ENCODE measurements around the gene DCPS.
A peak's percentile ranks its signal among the peaks of the same experiment; 100 is the strongest.

Gene DCPS

DNA sequence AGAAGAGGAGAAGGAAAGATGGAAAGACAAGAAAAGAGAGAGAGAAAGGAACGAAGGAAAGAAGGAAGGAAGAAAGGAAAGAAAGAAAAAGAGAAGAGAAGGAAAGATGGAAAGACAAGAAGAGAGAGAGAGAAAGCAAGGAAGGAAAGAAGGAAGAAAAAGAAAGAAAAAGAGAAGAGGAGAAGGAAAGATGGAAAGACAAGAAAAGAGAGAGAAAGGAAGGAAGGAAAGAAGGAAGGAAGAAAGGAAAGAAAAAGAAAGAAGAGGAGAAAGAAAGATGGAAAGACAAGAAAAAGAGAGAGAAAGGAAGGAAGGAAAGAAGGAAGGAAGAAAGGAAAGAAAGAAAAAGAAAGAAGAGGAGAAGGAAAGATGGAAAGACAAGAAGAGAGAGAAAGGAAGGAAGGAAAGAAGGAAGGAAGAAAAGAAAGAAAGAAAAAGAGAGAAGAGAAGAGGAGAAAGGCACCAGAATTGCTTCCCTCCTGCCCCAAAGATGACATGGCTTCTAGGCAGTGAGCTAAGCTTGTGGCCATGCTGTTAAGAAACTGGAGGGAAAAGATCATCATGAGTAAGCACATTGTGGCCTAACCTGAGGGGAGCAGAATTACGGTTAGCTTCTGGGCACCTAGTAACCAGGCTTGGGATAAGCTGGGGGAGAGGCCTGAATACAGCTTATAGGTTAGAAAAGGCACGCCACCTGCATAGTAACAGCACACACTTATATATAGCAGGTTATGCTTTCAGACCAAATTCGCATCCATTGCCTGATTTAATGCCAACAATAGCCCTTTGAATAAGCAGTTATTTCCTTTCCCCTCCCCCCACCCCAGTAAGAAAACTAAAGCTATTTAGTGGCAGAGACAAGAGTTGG lies 49.3 kb downstream of the DCPS start:
- Mint-ChIP-seq H3K36me3 (ENCODE audit: low read depth) (peaks cover 19% of the 10 kb centered on the region), H3K4me3 (peak overlapping the region; percentile 69), H3K27ac (peak overlapping the region; percentile 85), H3K4me1 (peaks cover 67% of the 10 kb centered on the region), H3K27me3 (ENCODE audit: low read depth, poor library complexity) (peaks cover 3% of the 10 kb centered on the region), H3K9me3 (no peaks in the 10 kb centered on the region)
- DNase-seq: no peak
- TF ChIP-seq, protein P1, sequence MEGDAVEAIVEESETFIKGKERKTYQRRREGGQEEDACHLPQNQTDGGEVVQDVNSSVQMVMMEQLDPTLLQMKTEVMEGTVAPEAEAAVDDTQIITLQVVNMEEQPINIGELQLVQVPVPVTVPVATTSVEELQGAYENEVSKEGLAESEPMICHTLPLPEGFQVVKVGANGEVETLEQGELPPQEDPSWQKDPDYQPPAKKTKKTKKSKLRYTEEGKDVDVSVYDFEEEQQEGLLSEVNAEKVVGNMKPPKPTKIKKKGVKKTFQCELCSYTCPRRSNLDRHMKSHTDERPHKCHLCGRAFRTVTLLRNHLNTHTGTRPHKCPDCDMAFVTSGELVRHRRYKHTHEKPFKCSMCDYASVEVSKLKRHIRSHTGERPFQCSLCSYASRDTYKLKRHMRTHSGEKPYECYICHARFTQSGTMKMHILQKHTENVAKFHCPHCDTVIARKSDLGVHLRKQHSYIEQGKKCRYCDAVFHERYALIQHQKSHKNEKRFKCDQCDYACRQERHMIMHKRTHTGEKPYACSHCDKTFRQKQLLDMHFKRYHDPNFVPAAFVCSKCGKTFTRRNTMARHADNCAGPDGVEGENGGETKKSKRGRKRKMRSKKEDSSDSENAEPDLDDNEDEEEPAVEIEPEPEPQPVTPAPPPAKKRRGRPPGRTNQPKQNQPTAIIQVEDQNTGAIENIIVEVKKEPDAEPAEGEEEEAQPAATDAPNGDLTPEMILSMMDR (IDR thresholded peaks at IDR 0.05): no peak

DNA sequence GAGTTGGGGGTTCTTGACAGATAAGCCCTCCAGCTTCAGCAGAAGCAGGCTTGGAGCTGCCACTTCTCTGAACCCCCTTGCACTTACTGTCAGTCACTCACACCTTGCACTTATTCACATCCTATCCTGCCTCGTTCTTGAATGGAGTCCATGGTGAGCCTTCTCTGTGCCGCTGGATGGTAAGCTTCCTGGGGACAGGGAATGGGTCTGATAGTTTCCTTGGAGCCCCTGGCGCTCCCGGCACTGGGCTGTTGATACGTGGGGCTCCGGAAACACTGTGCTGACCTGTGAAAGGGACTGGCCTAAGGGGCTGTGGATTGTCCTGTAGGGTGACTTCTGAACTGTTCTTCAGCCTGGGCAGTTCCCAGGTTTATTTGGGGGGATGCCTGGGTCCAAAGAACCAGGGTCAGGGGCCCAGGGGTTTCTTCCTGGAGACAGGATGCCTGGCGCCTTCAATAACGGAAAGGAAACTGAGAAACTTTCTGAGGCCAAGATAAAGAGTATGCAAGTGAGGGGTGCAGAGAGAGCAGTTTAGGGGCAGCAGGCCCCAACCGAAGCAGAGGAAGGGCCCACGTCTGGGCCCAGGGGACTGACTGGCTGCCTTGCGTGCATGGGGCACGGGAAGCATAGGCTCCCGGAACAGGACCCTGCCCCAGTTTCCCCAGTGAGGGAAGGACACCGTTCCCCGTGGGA lies 50.9 kb downstream of the DCPS start:
- Mint-ChIP-seq H3K27ac (no peak overlapping the region), H3K27me3 (ENCODE audit: low read depth, poor library complexity) (peaks cover 3% of the 10 kb centered on the region), H3K4me1 (peaks cover 69% of the 10 kb centered on the region), H3K36me3 (ENCODE audit: low read depth) (peaks cover 10% of the 10 kb centered on the region), H3K4me3 (peak overlapping the region; percentile 93), H3K9me3 (no peaks in the 10 kb centered on the region)
- TF ChIP-seq, protein P1 (IDR thresholded peaks at IDR 0.05): no peak
- no peak for DNase-seq

- H3K36me3 Mint-ChIP-seq (ENCODE audit: low read depth): peaks cover 8% of the 10 kb centered on the region
- H3K4me3 Mint-ChIP-seq: peak within 1 kb of the TSS; percentile 93
- DNase-seq: peak; percentile 93
- TF ChIP-seq, protein P1 (IDR thresholded peaks at IDR 0.05): no peak
- H3K27ac Mint-ChIP-seq: no peak within 1 kb of the TSS
- no peaks in the 10 kb centered on the region for H3K9me3 Mint-ChIP-seq
- H3K4me1 Mint-ChIP-seq: peaks cover 74% of the 10 kb centered on the region
- peaks cover 3% of the 10 kb centered on the region for H3K27me3 Mint-ChIP-seq (ENCODE audit: low read depth, poor library complexity)
These were observed 51.6 kb downstream of the DCPS start, which contains the start of gene ST3GAL4 for GRCh38 chr11:126355324-126355925. Gene ST3GAL4, plus strand, starts transcription at chr11:126355686. Its CDS starts 50,470 bp downstream, at chr11:126406156.

DNA sequence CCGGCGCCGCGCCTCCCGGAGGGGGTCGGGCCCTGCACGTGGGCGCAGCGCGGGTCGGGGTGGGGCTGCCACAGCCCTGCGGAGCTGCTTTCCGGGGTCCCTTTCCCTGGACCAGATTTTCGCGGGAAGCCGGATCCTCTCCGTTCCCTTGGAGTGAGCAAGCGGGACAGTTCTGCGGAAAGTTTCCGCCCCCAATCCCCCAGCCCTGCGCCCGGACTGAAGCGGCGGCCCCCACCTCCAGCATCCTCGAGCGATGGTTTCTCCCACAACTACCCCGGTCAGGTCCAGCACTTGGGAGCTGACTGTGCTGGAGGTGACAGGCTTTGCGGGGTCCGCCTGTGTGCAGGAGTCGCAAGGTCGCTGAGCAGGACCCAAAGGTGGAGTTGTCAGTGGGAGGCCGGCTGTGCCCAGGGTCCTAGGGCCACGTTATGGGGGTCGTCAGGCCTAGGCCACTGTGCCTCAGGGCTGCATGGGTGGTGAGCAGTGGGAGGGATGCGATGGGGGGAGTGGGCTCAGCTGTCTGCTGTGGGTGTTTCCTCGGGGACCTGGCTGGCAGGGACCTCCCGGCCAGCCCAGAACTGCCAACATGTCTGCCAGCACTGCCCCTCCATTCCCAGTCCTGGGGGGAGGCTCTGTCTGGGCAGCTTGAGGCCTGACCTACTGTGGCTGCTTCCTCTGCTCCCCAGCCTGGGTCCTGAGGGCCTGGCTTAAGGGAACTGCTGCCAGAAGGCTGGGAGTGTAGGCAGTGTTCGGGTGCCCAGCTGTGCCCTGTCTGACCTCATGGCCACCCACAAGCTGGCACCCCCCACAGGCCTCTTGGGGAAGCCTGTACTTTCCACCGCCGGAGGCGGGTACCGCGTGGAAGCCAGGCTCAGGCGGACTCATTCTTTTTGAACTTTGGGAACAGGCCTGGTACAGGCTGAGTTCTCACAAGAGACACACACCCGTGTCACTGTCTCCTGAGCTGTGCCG lies 52.4 kb downstream of the DCPS start:
- no peaks in the 10 kb centered on the region for H3K9me3 Mint-ChIP-seq
- H3K36me3 Mint-ChIP-seq (ENCODE audit: low read depth): peaks cover under 1% of the 10 kb centered on the region
- H3K27ac Mint-ChIP-seq: no peak overlapping the region
- H3K27me3 Mint-ChIP-seq (ENCODE audit: low read depth, poor library complexity): peaks cover 3% of the 10 kb centered on the region
- peak overlapping the region; percentile 78 for H3K4me3 Mint-ChIP-seq
- TF ChIP-seq, protein P1 (IDR thresholded peaks at IDR 0.05): no peak
- H3K4me1 Mint-ChIP-seq: peaks cover 77% of the 10 kb centered on the region
- no peak for DNase-seq
